ENCODE measurements around the gene FAM83F.

The FAM83F gene
- 0.80 to 2.4 (median 1.1) reads per million in 4 donors for total RNA-seq

DNA sequence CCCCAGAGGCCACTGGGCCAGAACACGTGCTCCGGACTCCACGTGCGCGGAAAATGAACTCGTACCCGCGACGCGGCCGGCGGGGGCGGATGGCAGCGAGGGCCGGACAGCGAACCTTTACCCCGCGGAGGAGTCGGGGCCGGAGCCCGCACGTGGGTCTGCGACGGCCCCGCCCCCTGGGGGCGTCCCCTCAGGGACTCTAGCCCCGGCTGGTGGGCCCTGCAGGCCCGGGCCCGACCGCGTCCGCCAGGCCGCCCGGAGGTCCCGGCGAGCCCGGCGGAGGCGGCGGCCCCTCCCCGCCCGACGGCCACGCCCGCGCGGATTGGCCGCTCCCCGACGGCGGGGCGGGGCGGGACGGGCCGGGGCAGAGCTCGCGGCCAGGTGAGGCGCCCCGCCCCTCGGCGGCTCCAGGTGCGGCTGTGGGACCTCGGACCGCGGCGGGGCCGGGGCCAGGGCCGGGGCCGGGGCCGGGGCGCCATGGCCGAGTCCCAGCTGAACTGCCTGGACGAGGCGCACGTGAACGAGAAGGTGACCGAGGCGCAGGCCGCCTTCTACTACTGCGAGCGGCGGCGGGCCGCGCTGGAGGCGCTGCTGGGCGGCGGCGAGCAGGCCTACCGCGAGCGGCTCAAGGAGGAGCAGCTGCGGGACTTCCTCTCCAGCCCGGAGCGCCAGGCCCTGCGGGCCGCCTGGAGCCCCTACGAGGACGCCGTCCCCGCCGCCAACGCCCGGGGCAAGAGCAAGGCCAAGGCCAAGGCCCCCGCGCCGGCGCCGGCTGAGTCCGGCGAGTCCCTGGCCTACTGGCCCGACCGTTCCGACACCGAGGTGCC lies at the start of gene FAM83F:
Gene FAM83F, plus strand, starts transcription at position 389 of the 827 bp plus-strand sequence. Its CDS starts 89 bp downstream, at position 478.
- DNase-seq = peak in 2 of 5 donors; percentile 9 to 35

DNA sequence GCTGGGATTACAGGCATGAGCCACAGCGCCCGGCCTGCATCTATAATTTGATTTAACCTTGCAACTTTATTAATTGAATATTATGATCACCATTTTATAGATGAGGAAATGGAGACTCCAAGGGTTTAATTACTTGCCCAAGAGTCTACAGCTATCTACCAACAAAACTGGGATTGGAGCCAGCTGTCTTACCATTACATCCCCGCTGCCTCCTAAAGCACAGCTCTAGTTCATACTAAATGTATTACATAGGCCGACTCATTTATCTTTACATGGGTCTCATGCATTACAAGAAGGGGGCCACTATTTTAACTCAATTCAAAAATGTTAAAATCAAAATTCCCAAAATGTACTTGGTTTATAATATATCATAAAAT lies 48.6 kb upstream of the FAM83F start:
- no peak for DNase-seq

DNA sequence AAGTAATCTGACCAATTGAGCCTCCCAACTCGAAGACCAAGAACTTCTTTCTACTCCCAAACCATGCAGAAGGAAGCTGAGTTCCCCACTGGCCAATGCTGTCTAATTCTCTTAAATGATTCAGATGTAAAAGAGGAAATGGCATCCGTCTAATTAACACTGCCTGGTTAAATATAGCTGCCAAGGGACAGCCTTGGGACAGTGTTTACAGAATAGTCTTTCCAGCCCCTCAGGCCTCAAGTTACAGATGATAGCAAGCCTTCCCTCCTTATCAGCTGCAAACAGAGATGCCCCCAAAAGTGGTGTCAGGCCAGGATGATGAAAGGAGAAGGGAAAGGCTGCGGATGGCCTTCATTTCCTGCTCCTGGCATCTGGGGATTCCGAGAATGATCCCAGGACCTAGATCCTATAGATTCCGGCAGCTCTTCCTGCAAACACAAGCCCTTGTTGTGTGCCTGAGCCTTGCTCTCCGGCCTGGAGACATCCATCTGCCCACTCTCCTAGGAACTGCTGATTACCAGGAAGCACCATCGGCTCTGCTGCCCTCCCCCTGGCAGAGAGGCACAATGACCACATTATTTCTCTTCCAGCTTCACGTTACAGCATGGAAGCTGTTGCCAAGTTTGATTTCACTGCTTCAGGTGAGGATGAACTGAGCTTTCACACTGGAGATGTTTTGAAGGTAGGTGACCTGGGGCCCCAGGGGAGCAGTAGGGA lies 48.1 kb upstream of the FAM83F start:
- DNase-seq = no peak

DNA sequence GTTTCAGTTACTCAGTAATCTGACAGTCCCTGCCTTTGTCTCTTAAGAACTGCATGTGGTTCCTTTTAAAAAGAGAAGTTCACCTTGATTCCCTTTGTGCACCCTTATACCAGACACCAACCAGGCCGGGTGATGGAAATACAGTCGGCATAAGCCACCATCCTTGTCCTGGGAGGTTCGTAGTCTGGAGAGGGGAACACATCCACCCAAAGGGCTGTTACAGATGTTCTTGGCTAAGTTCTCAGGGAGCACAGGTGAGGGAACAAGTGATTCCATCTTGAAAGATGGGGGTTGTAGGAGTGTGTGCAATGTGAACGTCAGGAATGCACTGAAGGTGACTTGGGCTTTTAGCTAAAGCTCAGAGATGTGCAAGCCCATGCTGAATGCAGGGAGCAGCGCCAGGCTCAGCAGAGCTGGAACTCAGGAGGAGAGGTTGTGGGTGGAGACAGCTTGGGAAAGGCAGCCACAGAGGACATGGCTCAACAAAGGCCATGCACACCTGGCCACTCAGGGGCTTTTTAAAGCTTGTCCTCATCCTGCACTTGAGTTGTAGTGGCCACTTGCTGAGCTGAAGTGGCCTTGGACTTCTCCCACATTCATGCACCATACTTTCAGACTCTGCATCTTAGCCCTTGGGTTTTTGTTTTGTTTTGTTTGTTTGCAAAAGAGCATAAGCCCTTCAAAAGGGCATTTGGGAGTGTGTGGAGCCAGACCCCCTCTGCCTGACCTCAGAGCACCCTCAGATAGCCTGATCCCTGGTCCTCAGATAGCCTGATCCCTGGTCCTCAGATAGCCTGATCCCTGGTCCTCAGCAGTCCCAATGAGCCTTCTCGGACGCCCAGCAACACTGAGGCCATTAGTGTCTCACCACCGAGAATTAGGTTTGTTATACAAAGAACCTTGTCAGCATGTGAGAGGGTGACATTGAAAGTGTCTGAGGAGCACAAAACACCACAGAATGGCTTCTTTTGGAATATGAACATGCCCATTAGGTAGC lies 47.2 kb upstream of the FAM83F start:
- no peak for DNase-seq

DNA sequence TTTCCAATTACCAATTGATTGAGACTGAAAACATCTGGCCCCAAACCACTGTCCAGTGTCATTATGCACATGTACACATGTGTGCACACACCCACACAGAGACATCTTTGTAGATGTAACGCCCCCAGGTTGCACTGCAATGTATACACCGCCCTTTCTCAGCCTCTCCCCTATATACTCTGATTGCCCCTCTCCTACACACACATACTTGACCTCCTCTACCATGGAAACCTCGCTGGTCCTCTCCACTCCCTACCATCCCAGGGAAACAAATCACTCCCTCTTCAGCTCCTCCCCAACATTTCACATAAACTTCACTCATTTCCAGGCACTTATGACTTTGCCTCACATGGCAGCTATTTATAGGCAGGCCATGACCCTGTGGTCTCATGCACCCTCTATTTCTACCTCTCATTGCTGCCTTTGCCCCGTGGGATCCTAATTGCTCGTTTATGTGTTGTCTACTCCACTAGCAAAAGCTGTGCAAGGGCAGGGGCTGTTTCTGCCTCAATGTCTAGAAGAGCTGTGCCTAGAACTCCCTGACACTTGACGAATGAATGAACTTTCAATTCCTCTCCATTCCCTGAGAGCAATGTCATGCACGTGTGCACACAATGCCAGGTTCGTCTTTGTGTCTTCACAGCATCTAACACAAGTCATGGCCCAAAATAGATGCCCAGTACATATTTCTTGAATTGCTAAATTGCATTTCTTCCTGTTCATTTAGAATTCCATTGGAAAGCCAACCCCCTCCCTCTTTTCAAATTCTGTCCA lies 44.6 kb upstream of the FAM83F start:
- no peak for DNase-seq

DNA sequence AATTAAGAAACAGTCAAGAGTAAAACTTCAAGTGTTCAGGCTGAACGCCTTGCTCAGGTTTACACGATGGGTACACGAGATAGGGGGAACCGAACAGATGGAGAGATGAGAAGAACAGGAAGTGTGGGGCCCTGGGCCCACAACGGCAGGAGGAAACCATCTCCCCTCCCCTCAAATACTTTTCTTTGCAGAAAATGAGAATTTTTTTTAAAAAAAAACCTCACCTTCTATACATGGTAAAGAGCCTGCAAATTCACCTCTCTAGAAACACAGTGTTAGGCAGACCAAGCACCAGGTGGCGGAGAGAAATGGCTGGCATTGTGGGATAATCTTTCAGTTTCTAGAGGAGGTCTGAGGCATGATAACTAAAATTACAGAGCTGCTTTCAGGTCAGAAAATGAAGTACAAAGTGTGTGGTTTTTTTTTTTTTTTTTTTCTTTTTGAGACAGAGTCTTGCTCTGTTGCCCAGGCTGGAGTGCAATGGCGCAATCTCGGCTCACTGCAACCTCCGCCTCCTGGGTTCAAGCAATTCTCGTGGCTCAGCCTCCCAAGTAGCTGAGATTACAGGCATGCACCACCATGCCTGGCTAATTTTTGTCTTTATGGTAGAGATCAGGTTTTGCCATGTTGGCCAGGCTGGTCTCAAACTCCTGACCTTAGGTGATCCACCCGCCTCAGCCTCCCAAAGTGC lies 43.0 kb upstream of the FAM83F start:
- DNase-seq = peak in 2 of 5 donors; percentile 29 to 41

DNA sequence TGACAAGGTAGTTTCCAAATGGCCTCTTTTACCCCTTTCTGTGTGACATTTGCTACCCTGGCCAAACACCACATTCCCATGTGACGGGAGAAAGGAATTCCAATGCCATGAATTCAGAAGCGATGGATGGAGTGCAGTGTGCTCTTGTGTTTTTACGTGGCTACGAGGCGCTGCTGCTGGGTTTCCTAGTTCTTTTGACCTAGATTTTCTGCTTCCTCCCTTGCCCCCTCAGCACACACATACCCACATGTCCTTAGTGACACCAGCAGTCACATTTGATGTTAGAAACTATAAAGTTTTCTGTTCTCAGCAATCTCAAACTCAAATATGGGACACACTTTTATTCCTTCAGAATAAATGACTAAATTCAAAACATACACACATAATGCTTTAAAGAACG lies 42.4 kb upstream of the FAM83F start:
- DNase-seq = no peak

DNA sequence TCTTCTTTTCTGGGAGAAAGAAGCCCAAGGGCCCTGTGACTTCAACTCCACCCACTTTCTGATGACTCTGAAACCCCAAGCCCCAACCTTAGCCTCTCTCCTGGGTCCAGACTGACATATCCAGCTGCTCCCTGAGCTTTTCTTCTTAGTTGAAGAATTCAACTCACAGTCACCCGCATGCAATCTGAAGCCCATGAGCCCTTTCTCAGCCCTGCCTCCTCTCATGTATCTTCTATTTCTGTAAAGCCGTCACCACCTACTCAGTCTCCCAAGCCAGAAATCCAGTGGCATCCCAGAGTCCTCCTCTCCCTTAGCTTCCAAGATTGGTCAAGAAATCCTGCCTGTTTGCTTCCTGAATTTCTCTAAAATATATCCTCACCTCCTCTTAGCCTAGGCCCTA lies 41.7 kb upstream of the FAM83F start:
- DNase-seq = no peak

DNA sequence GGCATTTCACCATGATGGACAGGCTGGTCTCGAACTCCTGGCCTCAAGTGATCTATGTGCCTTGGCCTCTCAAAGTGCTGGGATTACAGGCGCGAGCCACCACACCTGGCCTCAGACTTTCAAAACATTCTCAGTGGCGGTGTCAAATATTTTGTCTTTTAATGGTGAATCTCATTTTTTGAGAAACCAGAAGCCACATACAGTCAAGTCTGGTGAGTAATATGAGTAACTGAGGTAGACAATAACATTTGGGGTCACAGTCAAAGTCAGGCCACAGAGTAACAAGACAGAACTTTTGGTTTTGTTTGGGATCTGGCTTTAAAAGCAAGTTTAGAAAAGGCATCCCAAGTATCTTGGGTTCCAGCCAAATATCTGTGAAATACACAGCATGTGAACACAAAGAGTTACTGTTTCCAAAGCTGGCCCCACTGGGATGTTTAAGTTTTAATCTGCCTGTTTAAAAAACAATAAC lies 40.1 kb upstream of the FAM83F start:
- DNase-seq = peak in 1 of 5 donors; percentile 32

DNA sequence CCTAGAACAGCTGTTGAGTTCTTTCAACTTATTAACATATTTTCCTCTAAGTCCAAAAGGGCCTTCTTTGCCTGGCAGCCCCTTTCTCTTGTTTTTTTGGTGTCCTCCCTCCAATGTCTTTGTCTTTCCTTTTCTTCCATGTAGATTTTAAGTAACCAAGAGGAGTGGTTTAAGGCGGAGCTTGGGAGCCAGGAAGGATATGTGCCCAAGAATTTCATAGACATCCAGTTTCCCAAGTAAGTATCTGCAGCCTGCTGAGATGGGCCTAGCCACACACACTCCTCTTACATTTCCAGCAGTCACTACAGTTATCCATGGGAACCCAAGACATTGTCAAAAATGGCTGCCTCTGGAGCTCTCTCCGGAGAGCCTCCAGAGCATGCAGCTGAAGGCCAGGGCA lies 39.1 kb upstream of the FAM83F start:
- DNase-seq = no peak

DNA sequence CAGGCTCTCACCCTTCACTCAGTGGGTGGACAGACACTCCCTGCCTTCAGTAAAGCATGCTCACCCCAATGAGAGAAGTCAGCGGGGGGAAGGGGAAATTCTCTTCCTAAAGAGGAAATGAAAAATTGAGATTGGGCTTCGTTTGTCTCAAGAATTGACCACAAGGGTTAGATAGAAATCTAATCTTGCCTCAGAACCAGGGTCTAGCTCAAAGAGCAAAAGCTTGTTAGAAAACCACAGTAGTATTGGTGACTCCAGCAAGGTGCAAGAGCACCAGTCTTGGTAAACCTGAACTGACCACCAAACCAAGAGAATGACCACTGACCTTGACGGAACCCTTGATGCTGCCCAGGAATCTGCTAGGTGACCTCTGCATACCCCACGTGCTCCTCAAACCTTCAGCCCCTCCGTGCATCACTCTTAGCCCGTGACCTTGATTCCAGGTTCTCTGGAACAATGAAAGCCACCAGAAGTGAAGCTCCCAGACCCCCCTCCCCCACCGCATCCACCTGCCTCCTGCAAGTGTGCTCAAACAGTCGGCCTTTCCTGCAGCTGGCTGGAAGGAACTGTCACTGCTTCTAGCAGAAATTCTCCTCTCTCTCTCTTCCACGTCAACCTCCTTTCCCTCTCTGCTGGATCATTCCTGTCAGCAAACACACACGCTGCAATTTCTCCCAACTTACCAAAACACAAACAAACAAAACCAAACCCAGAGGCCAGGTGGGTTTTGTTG lies 37.7 kb upstream of the FAM83F start:
- no peak for DNase-seq

DNA sequence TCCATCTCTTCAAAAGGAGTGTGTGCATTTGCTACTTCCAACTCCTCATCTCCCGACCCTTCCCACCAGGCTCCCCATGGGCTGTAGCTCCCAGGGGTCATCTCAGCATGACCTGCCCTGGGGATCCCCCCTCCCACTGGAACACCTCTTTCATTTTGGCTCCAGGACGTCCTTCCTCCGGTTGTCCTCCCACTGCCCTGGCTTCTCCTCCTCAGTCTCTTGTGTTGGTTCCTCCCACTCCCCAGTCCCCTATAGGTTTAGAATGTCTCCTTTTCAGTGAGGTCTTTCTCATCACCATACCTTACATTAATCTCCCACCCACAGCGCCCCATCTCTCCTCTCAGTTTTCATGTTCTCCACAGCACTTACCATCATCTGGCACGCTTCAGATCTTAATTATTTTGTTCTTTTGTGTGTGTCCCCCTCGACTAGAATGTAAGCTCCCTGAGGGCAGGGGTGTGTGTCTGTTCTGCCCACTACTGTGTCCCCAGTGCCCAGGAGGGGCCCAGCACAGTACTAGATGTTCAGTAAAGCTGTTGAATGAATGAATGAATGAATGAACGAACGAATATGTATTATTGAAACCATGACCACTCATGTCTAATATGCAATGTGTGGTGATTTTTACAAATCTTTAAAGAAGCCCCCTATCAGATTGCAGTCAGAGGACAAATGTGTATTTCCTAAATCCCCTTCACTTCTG lies 36.6 kb upstream of the FAM83F start:
- no peak for DNase-seq

DNA sequence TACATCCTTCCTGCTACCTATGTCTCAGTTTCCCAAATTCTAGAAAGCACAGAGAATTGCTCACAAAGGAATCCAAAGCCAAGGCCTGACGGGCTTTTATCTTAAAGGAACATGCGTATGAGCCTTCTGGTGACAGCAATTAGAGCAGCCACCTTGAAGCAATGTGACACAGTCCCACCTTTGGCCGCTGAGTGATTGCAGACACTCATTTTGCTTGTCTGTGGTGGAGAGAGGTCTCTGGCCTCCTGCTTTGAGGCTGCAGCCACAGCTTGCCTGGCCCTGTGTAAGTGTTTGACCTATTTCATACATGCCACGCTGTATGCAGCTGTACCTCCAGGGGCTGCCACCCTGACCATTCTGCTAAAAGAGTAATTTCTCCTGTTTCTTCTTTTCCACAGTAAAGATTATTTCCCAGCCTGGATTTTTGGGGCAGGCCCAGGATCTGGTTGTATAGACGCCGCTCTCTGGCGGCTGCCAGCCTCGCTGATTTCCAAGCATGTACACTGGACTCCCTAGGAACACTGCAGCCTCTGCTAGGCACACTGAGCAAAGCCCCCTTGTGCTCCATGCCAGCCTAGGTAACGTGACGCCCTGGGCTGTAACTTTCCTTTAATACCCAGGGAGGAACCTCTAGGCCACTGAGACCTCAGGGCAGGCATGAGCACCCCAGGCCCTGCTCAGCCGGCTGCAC lies 35.7 kb upstream of the FAM83F start:
- no peak for DNase-seq

DNA sequence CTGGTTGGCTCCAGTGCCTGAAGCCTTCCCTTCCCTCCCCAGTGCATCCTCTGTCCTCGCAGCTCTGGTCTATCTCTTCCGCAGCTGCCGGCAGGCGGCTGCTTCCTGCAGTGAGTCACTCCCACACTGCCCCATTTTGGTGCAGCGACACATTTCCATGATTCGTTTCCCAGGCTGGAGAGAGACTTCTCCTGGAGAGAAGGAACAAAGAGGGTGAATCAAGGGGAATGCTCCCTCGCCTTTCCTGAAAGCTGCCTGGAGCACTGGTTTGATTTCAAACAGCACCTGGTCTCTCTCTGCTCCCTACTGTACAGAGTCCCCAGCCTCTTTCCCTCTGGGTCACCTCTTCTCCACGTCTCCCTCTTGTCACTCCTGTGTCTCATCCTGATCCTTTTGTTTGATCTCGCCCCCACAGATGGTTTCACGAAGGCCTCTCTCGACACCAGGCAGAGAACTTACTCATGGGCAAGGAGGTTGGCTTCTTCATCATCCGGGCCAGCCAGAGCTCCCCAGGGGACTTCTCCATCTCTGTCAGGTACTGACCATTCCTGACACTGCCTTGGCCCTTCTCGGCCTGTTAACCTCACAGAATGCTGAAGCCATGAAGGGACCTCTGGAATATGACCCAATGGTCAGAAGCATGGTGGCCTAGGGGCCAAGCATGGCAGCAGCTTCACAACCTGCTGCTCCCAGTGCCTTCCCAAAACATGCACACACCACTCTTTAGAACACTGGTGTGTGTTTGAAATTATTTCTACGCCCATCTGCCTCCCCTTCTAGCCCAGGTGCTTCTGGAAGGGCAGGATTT lies 34.9 kb upstream of the FAM83F start, which contains the start of gene TMA7B:
Gene TMA7B, plus strand, starts transcription at position 758 of the 808 bp plus-strand sequence. CDS start 3,978 bp downstream, outside the sequence.
- peak in 3 of 5 donors; percentile 16 to 49 (median 16) for DNase-seq

DNA sequence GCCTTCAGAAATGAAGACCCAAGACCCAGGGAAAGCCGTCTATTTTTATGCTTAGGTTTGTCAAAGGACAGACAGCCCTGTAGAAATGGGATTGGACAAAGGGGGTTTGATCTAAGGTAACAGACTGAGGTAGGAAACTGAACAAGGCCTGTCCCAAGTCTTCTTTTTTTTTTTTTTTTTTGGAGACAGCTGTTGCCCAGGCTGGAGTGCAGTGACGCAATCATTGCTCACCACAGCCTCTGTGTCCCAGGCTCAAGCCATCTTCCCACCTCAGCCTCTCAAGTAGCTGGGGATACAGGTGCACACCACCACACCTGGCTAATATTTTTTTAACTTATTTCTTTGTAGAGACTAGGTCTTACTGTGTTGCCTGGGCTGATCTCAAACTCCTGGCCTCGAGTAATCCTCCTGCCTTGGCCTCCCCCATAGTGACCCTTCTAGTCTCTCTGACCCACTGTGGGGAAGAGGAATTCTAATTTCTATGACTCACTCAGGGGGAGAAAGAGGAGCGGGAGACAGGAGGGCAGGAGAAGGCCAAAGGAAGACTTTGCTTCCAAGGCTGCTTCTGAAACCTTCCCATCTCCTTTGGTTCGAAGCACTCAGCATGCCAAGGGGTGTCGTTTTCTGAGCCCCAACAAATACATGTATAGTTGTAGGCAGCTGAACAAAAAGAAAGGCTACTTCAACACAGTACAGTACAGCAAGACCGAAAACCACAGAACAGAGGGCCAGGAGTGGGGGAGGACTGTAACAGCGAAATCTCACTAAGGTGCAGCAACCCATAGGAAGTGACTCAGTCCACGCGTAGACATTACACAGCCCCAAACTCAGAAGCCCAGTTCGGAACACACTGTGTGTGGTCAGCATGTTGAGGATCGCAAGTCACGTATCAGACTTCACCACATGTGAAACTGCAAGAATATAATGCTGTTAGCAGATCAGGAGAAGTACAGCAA lies 33.7 kb upstream of the FAM83F start:
- peak in 4 of 5 donors; percentile 8 to 95 (median 16) for DNase-seq

DNA sequence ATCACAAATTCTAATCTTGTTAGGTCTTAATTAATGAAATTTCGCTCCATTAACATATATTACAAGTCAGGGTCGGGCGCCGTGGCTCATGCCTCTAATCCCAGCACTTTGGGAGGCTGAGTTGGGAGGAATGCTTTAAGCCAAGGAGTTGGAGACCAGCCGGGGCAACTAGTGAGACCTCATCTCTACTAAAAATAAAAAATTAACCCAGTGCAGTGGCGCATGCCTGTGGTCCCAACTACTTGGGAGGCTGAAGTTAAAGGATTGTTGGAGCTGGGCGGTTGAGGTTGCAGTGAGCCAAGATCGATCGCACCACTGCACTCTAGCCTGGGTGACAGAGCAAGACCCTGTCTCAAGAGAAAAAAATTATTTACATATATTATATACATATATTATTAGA lies 32.7 kb upstream of the FAM83F start:
- DNase-seq = no peak

DNA sequence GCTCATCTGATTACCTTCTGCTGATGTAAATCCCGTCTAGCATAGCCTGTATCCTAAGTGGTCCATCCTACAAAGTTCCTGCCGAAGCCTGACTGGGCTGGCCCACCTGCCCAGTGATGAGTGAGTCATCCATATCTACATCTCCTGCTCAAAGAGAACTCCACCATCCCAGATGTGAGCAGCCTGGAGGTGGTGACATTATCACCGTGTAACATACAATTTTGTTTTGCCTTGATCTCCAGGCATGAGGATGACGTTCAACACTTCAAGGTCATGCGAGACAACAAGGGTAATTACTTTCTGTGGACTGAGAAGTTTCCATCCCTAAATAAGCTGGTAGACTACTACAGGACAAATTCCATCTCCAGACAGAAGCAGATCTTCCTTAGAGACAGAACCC lies 29.0 kb upstream of the FAM83F start:
- no peak for DNase-seq
